DOHH2 (cell line): Measurements from ENCODE around the gene CCDC152.

Experiments
- CTCF ChIP-seq: fragments of 200-600 bp; sonication (generic); IDR thresholded peaks from one replicate; pipeline ENCODE4 v1.5.1; 2014; ENCODE audit warnings: antibody characterized with exemption, mild to moderate bottlenecking, low read depth, low read length; ENCODE audit not compliant: poor library complexity, severe bottlenecking
- EZH2phosphoT487 ChIP-seq: fragments of 200-600 bp; sonication (generic); IDR thresholded peaks from 2 replicates; pipeline ENCODE4 v1.6.1; 2017; ENCODE audit warnings: borderline replicate concordance, mild to moderate bottlenecking, antibody characterized with exemption, low read length, moderate library complexity, mixed read lengths

- TF ChIP-seq CTCF (no peak), EZH2phosphoT487 (no peak)
Measured at GRCh38 chr5:42839196-42839595, 82.6 kb downstream of the CCDC152 start.
